ENCODE measurements around the gene SNTB2. TPM values are rescaled to one million over a fixed set of nuclear protein-coding genes. Genes with fewer than 3 reads are reported as not detected.

Gene SNTB2
- total and polyA plus RNA-seq, 9 of the 15 experiments (the other 6 are each of a cell fraction or from before 2014, with no cell fraction given), result 1.2 to 13.7 (median 5.7) TPM

DNA sequence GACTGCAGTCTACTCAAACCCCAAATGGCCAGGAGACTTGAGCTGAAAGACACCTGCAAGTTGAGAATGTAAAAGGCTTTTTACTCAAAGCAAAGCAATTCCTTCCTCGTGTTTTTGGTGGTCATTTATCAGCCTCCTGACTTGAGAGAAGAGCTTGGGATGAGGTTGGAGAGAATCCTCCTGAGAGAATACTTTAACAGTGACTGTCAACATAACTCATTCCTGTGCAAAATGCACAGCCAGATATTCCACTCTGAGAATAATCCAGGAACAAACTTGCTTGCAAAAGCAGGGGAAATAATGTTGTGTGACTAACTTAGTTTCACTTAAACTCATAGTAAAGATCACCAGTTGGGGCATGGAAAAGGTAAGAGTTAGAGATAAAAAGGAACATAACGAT lies 53.4 kb downstream of the SNTB2 start:
- H3K36me3 ChIP-seq (ENCODE audit: control insufficient read depth, insufficient read depth, low read length), result no peaks in the 10 kb centered on the region
- H3K9me3 ChIP-seq (replicated peaks; ENCODE audit: control insufficient read depth, insufficient read depth, low read depth, low read length), result no peaks in the 10 kb centered on the region
- H3K27me3 ChIP-seq (ENCODE audit: control insufficient read depth in 2 of 2, insufficient read depth in 2 of 2, low read length in 2 of 2), result no peaks in the 10 kb centered on the region
- no peak overlapping the region for H3K4me2 ChIP-seq (ENCODE audit: insufficient read depth, low read length)
- no TSS peak for BruUV-seq (replicated peaks)
- POLR2A ChIA-PET, result interaction anchor here (1.6 kb wide), 1 partner anchor 17 kb away, joined by 3 read pairs; no protein-coding TSS in a partner anchor
- no peak overlapping the region for H3K27ac ChIP-seq (ENCODE audit: extremely low read depth, low read depth, low read length)
- no peak overlapping the region for H3K9ac ChIP-seq (ENCODE audit: insufficient read depth in 1 of 2, low read depth in 2 of 2, low read length in 2 of 2)
- FAIRE-seq, result no peak
- H3K4me3 ChIP-seq, result no peak overlapping the region
- TF ChIP-seq TCF3 (CRISPR knock-in tag; IDR thresholded peaks at IDR 0.05) (no peak), CAMTA2 (CRISPR knock-in tag; conservative IDR thresholded peaks at IDR 0.05) (no peak), ZSCAN32 (CRISPR knock-in tag; IDR thresholded peaks at IDR 0.05) (no peak), SIN3B (IDR thresholded peaks at IDR 0.05; ENCODE audit: low read depth) (no peak), ZNF324 (CRISPR knock-in tag; IDR thresholded peaks at IDR 0.05) (no peak), ZNF764 (CRISPR knock-in tag; IDR thresholded peaks at IDR 0.05; ENCODE audit: low read depth) (no peak), HDAC6 (IDR thresholded peaks at IDR 0.05; ENCODE audit: low read depth, low read length) (no peak), CHD2 (IDR thresholded peaks at IDR 0.05; ENCODE audit: low read depth, low read length) (no peak), ERF (CRISPR knock-in tag; IDR thresholded peaks at IDR 0.05) (no peak), FOXJ2 (tag; IDR thresholded peaks at IDR 0.05) (no peak), ZBTB11 (CRISPR knock-in tag; IDR thresholded peaks at IDR 0.05) (no peak), PHF8 (IDR thresholded peaks at IDR 0.05; ENCODE audit: borderline replicate concordance, low read length) (no peak), RBM15 (IDR thresholded peaks at IDR 0.05; ENCODE audit: insufficient read depth, low read length) (no peak), LARP7 (IDR thresholded peaks at IDR 0.05) (no peak), E2F8 (IDR thresholded peaks at IDR 0.05; ENCODE audit: low read depth, partially characterized antibody) (no peak), CTBP1 (IDR thresholded peaks at IDR 0.05; ENCODE audit: borderline replicate concordance) (no peak)
- no peaks in the 10 kb centered on the region for H3K79me2 ChIP-seq (ENCODE audit: control insufficient read depth, insufficient read depth, low read length)
- no peaks in the 10 kb centered on the region for H3K9me1 ChIP-seq (ENCODE audit: control insufficient read depth, insufficient read depth, low read length)
- in situ Hi-C loops (cut with MboI), result no loop called here
- 21% methylated on average over 2 of the region's 2 CpGs for WGBS (ENCODE audit: insufficient coverage, low coverage, missing lambda C conversion rate)
- intact Hi-C loops (cut with micrococcal nuclease), result no loop called here
- no peak for DNase-seq (ENCODE audit: extremely low read depth in 1 of 4, low spot score in 3 of 4)
- H2AFZ ChIP-seq (ENCODE audit: low read depth, low read length), result no peak overlapping the region
- CTCF ChIA-PET (ENCODE audit: low intra/inter-chr PET ratio), result no interaction called here
- H4K20me1 ChIP-seq (replicated peaks; ENCODE audit: control insufficient read depth, insufficient read depth, low read length), result no peaks in the 10 kb centered on the region
- ATAC-seq, result no peak
- H3K4me1 ChIP-seq (replicated peaks in 1 of 2; ENCODE audit: control insufficient read depth in 2 of 2, insufficient read depth in 2 of 2, low read length in 2 of 2), result no peaks in the 10 kb centered on the region

Data from K562 (cell line).